Activated CD4-positive, alpha-beta T cell treated with anti-CD3 and anti-CD28 coated beads, Interleukin-2, Interleukin-6, amounts not matched to agents 100 ng/mL and 50 ng/mL, durations not matched to agents 16 hours and 8 hours (primary cell): Measurements from ENCODE around the gene GOLGA8H.
"Not testable (repeated sequence)": the region's sequence is repeated elsewhere in the genome, so short reads cannot be mapped to it uniquely, and the experiment has no call there.

Source experiments
- DNase-seq: peaks from one replicate; pipeline ENCODE4 v3.0.0-alpha.2; 2020

The GOLGA8H gene, protein sequence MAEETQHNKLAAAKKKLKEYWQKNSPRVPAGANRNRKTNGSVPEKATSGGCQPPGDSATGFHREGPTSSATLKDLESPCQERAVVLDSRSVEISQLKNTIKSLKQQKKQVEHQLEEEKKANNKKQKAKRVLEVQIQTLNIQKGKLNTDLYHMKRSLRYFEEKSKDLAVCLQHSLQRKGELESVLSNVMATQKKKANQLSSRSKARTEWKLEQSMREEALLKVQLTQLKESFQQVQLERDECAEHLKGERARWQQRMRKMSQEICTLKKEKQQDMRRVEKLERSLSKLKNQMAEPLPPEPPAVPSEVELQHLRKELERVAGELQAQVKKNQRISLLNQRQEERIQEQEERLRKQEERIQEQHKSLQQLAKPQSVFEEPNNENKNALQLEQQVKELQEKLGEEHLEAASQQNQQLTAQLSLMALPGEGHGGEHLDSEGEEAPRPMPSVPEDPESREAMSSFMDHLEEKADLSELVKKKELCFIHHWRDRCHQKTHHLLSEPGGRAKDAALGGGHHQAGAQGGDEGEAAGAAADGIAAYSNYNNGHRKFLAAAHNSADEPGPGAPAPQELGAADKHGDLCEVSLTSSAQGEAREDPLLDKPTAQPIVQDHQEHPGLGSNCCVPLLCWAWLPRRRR

DNA sequence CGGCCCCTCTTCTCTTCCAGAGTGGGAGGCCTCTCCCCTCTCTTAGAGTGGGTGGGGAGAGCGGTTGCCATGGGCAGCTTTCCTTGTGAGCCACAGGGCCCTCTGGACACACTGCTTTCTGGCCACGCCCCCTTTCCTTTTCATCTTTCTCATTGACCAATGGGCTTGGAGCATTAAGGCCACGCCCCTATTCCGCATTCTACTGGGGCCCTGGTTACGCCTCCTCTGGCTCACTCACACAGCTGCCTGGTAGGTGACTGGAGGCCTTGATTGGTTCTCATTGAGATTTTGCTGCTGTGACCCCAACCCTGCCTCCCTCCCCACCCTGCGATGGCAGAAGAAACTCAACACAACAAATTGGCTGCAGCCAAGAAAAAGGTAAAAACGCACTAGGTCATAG, at the start of gene GOLGA8H:
TSS of gene GOLGA8H (plus strand) at position 233 of the 400 bp plus-strand sequence. CDS start at position 331, 98 bp downstream.
- DNase-seq, result not testable (repeated sequence)

DNA sequence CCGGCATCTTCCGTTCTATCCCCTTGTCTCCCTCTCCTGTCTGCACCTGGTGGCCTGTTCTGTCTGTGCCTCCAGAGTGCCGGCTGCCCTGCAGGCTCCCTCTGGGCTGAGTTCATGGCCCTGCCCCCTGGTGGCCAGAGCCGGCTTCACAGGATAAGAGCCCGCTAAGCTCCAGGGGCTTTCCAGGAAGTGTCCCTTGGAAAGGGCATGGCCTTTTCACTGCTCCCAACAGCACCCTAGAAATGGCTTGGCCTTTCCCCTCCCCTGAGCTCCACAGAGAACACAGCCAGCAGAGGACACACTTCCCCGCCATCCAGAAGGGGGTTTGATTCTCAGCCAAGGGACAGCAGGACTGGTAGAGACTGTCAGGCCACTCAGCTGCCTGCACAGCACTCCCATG, 36.9 kb upstream of the GOLGA8H start:
- not testable (repeated sequence) for DNase-seq

DNA sequence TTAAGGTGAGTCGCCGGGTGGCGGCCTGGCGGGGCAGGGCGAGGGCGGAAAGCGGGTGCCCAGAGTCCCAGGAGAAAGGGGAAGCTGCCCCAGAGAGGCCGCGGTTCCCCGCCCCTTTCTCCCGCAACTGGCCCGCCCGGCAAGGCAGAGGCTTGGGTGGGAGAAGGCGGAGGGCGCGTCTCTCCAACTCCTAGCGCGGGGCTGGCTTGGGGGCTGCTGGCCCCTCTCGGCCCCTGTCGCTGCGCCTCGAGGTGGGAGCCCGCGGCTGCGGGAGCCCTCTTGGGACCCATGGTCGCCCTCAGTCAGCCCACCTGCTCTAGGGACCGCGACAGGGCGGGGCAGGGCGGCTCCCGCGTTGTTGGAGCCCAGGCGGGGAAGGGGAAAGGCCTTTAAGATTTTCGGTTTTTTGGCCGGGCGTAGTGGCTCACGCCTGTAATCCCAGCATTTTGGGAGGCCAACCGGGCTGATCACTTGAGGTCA, 30.8 kb upstream of the GOLGA8H start:
- not testable (repeated sequence) for DNase-seq

DNA sequence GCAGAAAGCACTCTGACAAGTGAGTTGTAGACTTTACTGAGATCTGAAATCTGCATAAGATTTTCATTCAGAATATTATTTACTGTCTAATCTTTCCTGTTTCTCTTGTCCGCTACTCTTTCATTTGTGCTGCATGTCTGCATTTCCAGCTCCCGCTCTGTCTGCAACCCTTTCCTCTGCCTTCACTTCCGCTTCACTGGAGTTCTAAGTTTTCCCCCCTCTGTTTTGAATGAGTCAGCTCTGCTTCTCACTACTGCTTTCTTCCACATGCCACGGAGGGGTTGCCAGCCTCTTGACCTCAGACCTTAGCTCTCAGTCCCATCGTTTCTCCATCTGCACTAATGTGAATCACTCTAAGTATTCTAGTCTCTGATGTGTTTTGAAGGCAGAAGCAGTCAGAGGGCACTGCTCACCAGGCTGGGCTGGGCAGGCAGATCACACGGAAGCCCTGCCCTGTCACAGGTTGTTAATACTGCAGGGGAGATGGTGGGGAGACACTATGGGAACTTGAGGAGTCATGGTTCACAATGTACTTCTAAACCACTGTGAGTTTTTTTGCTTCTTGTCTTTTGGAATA, 24.3 kb upstream of the GOLGA8H start:
- not testable (repeated sequence) for DNase-seq

DNA sequence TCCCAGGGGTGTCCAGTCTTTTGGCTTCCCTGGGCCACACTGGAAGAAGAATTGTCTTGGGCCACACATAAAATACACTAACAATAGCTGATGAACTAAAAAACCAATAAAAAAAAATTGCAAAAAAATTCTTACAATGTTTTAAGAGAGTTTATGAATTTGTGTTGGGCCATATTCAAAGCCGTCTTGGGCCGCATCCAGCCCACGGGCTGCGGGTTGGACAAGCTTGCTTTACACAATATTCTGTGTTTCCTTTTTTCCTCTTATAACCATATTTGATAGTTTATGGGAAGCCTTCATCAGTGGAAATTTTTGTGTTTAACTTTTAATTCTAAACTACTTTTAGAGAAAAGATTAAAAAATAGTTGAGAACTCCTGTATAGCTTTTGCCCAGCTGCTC, 23.1 kb upstream of the GOLGA8H start:
- DNase-seq, result not testable (repeated sequence)

DNA sequence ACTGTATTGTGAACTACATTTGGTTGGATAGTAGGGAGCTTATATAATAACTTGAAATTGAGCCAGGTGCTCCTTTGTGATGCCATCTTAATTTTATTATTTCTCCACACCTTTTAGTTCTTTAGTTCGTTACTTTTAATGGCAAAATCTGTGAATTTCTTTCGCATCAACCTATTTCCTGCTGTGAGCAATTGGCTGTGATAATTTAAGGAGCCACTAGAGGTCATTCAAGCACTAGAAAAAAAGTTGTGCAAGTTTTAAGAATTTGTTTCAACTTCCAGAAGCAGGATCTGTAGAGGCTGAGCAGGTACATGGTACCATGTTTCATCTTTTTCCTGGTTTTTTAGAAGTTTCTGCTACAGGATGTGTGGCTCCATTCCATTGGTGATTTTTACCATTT, 4.9 kb upstream of the GOLGA8H start:
- DNase-seq, result not testable (repeated sequence)

DNA sequence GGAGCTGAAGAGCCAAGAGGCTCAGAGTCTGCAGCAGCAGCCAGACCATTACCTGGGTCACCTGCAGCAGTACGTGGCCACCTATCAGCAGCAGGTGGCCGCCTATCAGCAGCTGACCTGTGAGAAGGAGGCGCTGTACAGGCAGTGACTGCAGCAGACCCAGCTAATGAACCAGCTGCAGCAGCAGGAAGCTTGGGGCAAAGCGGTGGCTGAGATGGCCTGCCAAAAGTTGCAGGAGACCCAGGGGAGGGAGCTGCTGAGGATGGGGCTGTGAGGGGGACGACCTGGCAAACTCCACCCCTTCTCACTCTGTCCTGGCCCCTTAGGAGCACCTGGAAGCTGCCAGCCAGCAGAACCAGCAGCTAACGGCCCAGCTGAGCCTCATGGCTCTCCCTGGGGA, 8.4 kb downstream of the GOLGA8H start:
- DNase-seq, result not testable (repeated sequence)

DNA sequence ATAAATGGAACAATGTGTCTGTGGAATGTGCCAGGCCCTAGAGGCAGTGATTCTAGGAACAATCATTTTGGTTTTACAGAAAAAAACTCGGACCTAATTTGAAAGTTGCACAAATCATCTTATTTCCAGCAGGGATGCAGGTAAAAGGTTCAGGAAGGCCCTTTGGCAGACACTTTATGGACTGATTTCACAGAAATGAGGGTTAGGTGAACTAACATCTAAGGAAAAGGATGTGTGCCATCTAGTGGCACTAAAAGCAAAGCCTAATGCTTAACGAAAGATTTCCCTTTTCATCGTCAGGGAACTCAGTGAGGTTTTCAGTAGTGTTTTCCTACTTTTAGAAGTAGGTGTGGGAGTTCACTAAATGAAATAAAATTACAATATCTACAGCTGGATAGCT, 17.5 kb downstream of the GOLGA8H start:
- DNase-seq, result peak; percentile 5

DNA sequence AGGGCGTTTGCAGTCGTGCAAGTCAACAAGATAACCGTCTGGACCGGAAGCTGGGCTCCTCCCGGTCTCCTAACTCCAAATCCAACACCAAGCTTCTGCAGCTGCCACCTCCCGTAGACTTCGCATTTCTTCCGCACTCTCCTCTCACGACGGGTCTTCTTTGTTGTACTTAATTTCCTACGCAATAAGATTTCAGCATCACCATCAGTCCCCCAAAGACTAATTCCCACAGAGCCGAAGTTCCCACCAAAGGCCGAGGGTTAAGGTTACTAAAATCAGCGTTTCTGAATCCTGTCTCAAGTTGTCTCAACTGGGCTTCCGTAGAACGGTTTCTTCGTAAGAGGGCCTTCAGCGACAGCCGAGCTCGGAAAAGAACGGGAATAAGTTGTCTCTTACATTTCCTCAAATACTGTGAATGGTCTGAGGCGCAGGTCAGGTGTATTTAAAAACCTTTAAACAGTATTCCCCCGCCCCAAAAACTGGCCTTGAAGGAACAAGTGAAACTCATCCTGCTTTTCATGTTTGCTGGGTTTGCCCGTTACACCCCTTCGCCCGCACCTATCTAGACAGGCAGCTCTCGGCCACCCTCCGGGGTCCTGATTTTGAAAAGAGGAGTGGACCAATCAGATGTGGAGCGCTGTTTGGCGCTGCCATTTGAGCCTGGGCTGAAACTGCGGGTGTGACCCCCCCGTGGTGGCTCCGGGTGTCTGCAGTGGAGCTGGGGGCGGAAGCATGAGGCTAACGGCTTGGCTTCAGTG, 21.8 kb downstream of the GOLGA8H start, which contains the start of gene ARHGAP11B:
TSS of gene ARHGAP11B (plus strand) at position 693 of the 758 bp plus-strand sequence.
- peak; percentile 98 for DNase-seq

DNA sequence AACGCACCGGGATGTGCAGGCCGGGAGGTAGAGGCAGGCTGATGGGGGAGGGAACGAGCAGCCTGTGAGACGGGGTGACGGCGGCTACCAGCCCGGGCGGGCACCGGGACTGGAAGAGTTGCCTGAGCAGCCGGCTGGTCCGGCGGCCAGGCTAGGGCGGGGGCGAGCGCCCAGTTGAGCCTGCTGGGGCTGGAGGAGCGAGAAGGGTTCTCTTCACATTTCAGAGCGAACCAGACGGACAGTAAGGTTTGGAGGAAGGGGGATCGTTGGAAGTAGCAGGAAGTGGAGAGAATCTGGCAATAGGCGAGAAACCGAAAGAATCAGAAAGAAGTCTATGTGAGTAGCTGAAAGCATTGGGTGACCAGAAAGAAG, 22.4 kb downstream of the GOLGA8H start:
- not testable (repeated sequence) for DNase-seq

DNA sequence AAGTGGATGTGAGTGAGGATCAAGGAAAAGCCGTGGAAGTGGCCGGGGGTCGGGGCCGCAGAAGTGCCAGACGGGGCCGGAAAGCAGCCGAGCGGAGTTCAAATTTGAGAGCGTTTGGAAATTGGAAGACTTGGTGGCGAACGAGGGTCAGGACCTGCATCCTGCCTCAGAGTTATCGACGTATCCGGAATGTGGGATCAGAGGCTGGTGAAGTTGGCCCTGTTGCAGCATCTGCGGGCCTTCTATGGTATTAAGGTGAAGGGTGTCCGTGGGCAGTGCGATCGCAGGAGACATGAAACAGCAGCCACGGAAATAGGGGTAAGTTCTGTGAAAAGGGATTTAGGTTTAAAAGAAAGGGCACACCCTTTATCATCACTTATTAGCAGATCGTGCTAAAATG, 22.8 kb downstream of the GOLGA8H start:
- DNase-seq, result not testable (repeated sequence)

DNA sequence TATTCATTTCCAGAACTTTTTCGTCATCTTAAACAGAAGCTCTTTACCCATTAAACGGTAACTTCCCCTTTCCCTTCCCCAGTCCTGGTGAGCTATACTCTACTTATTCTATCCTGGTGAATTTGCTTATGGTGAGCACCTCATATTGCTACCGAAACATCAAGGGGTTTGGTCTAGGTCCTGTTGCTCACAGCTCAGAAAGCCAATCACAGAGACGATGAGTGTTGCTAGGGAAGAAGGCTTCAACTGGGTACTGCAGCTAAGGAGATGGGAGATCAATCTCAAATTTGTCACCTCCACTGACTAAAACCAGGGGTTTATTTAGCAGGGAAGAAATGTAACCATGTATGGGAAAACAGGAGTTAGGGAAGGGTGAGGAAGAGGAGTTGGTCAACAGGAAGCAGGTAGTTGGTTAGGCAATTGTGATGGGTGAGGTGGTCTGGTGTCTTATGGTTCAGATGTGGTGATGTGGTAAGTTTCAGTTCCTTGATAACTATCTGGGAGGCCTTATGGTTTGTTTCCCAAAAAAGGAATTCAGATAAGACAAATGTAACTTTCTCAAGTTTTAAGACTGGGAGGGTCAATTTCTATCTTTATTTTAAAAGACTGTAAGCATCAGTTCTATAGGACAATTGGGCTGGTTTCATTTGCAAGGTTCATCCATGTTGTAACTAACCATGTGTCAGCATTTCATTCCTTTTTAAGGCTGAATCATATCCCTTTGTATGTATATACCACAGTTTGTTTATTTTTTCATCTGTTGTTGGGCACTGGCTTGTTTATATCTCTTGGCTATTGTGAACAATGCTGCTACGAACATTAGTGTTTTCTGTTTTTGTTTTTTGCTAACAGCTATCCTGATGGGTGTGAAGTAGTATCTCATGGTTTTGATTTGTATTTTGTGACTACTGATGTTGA, 46.4 kb downstream of the GOLGA8H start:
- DNase-seq, result peak; percentile 40

DNA sequence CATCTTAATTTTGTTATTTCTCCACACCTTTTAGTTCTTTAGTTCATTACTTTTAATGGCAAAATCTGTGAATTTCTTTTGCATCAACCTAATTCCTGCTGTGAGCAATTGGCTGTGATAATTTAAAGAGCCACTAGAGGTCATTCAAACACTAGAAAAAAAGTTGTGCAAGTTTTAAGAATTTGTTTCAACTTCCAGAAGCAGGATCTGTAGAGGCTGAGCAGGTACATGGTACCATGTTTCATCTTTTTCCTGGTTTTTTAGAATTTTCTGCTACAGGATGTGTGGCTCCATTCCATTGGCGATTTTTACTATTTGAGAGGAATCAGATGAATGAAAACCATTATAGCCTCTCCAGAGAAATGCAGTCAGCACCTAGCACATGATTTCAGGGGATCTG, 57.3 kb downstream of the GOLGA8H start:
- DNase-seq, result not testable (repeated sequence)
